ENCODE measurements around the gene PLCB3. TPM values are rescaled to one million over a fixed set of nuclear protein-coding genes. Genes with fewer than 3 reads are reported as not detected.

PLCB3 gene
- total RNA-seq, 1 experiment from 2014 or later = 69.0 TPM

GRCh38 chr11:64250415-64251015 is 815 bp upstream of the PLCB3 start:
- Histone ChIP-seq H3F3A (ENCODE audit: low read length, unreplicated experiment) (no peaks in the 10 kb centered on the region), H4K20me1 (ENCODE audit: low read length) (peaks cover under 1% of the 10 kb centered on the region; the same call in 1 of the 2 replicates), H3K27me3 (ENCODE audit: low read length) (no peaks in the 10 kb centered on the region), H2AFZ (ENCODE audit: low read length) (peak overlapping the region; percentile 93), H3K36me3 (ENCODE audit: low read depth, low read length) (peaks cover 10% of the 10 kb centered on the region), H3K9me3 (ENCODE audit: low read length) (no peaks in the 10 kb centered on the region), H3K4me1 (ENCODE audit: insufficient read depth, low read length) (peaks cover 29% of the 10 kb centered on the region), H3K4me3 (ENCODE audit: low read length) (peak overlapping the region; percentile 71), H3K27ac (ENCODE audit: low read length) (no peak overlapping the region), H3K9me2 (replicated peaks; ENCODE audit: low read length) (no peaks in the 10 kb centered on the region), H3K9ac (ENCODE audit: low read length) (peak overlapping the region; percentile 38; the same call in 1 of the 2 replicates), H3K4me2 (ENCODE audit: low read length) (peak overlapping the region; percentile 98), H3K79me2 (ENCODE audit: low read length) (peaks cover 33% of the 10 kb centered on the region)
- intact Hi-C loops (cut with micrococcal nuclease) = loop anchor here (1.0 kb wide), 1 partner anchor 46 kb away; no protein-coding TSS in a partner anchor
- no TSS peak for BruUV-seq (replicated peaks)
- TF ChIP-seq EZH2phosphoT487 (IDR thresholded peaks at IDR 0.05; ENCODE audit: borderline replicate concordance, low read length) = no peak
- ATAC-seq (peak; percentile 2), DNase-seq (no peak)
- ChIA-PET CTCF (no interaction called here), POLR2A (ENCODE audit: unreplicated experiment) (interaction anchor here (0.5 kb wide), 1 partner anchor 10 kb away, joined by 3 read pairs; no protein-coding TSS in a partner anchor)

- POLR2A ChIA-PET (ENCODE audit: unreplicated experiment) = interaction anchor here (0.7 kb wide), 1 partner anchor 44 kb away, joined by 4 read pairs; no protein-coding TSS in a partner anchor
- TF ChIP-seq CTCF (conservative IDR thresholded peaks at IDR 0.05; ENCODE audit: low read depth, low read length) (no peak), EZH2 (IDR thresholded peaks at IDR 0.05; ENCODE audit: low read length, unreplicated experiment) (no peak), EZH2phosphoT487 (IDR thresholded peaks at IDR 0.05; ENCODE audit: borderline replicate concordance, low read length) (no peak)
- Histone ChIP-seq H3K9me3 (ENCODE audit: low read length) (no peaks in the 10 kb centered on the region), H3K27me3 (ENCODE audit: low read length) (no peaks in the 10 kb centered on the region), H3K4me2 (ENCODE audit: low read length) (peak overlapping the region; percentile 98), H3K4me1 (ENCODE audit: insufficient read depth, low read length) (peaks cover 35% of the 10 kb centered on the region), H4K20me1 (ENCODE audit: low read length) (no peaks in the 10 kb centered on the region; the same call in 1 of the 2 replicates), H3K9me2 (replicated peaks; ENCODE audit: low read length) (no peaks in the 10 kb centered on the region), H3K9ac (ENCODE audit: low read length) (peak overlapping the region; percentile 79), H3K36me3 (ENCODE audit: low read depth, low read length) (peaks cover 20% of the 10 kb centered on the region), H3K79me2 (ENCODE audit: low read length) (peaks cover 25% of the 10 kb centered on the region), H2AFZ (ENCODE audit: low read length) (peak overlapping the region; percentile 68), H3K27ac (ENCODE audit: low read length) (no peak overlapping the region), H3F3A (ENCODE audit: low read length, unreplicated experiment) (no peaks in the 10 kb centered on the region), H3K4me3 (ENCODE audit: low read length) (peak overlapping the region; percentile 85)
- DNase-seq (no peak), ATAC-seq (no peak)
- CTCF ChIA-PET = interaction anchor here (0.6 to 1.3 kb wide), 6 partner anchors 9 to 103 kb away, joined by 3 to 11 read pairs (median 6); no protein-coding TSS in a partner anchor
- BruUV-seq (replicated peaks) = no TSS peak
- intact Hi-C loops (cut with micrococcal nuclease) = loop anchor here (1.0 kb wide), 1 partner anchor 47 kb away; no protein-coding TSS in a partner anchor
Measured at GRCh38 chr11:64251753-64252002, 348 bp downstream of the PLCB3 start.

- Histone ChIP-seq H3K9me3 (ENCODE audit: low read length) (no peaks in the 10 kb centered on the region), H2AFZ (ENCODE audit: low read length) (peak overlapping the region; percentile 68), H3K36me3 (ENCODE audit: low read depth, low read length) (peaks cover 21% of the 10 kb centered on the region), H3K9me2 (replicated peaks; ENCODE audit: low read length) (no peaks in the 10 kb centered on the region), H3K27me3 (ENCODE audit: low read length) (no peaks in the 10 kb centered on the region), H3K27ac (ENCODE audit: low read length) (no peak overlapping the region), H3K79me2 (ENCODE audit: low read length) (peaks cover 25% of the 10 kb centered on the region), H3K4me3 (ENCODE audit: low read length) (peak overlapping the region; percentile 85), H3K9ac (ENCODE audit: low read length) (peak overlapping the region; percentile 79), H3F3A (ENCODE audit: low read length, unreplicated experiment) (no peaks in the 10 kb centered on the region), H3K4me2 (ENCODE audit: low read length) (peak overlapping the region; percentile 98), H3K4me1 (ENCODE audit: insufficient read depth, low read length) (peaks cover 31% of the 10 kb centered on the region), H4K20me1 (ENCODE audit: low read length) (no peaks in the 10 kb centered on the region; the same call in 1 of the 2 replicates)
- POLR2A ChIA-PET (ENCODE audit: unreplicated experiment) = interaction anchor here (0.6 to 0.7 kb wide), 2 partner anchors 43 to 63 kb away, joined by 3 to 4 read pairs; no protein-coding TSS in a partner anchor
- DNase-seq = peak; percentile 77
- intact Hi-C loops (cut with micrococcal nuclease) = no loop called here
- TF ChIP-seq EZH2 (IDR thresholded peaks at IDR 0.05; ENCODE audit: low read length, unreplicated experiment) = no peak
- TF ChIP-seq CTCF (conservative IDR thresholded peaks at IDR 0.05; ENCODE audit: low read depth, low read length) = peak; percentile 64
- TF ChIP-seq EZH2phosphoT487 (IDR thresholded peaks at IDR 0.05; ENCODE audit: borderline replicate concordance, low read length) = no peak
- CTCF ChIA-PET = interaction anchor here (0.6 to 1.3 kb wide), 12 partner anchors 8 to 103 kb away, joined by 3 to 11 read pairs (median 4); partner anchors contain the start of genes FKBP2 and GPR137
- BruUV-seq (replicated peaks) = TSS peak; percentile 4
- peak; percentile 45 for ATAC-seq
Measured at GRCh38 chr11:64252003-64252872, 908 bp downstream of the PLCB3 start.
